GM23248 (cell line): ENCODE measurements around the gene RABGAP1L.

Experiments used
- EZH2 ChIP-seq: fragments of 200-600 bp; sonication (generic); IDR thresholded peaks from 2 replicates; pipeline ENCODE4 v1.6.1; 2018; ENCODE audit warnings: antibody characterized with exemption, mild to moderate bottlenecking; ENCODE audit not compliant: insufficient read depth, poor library complexity, severe bottlenecking
- EZH2phosphoT487 ChIP-seq: fragments of 200-600 bp; sonication (generic); IDR thresholded peaks from 2 replicates; pipeline ENCODE4 v1.6.1; 2018; ENCODE audit warnings: antibody characterized with exemption, moderate library complexity, mild to moderate bottlenecking, low read depth; ENCODE audit not compliant: insufficient read depth

GRCh38 chr1:174221681-174222080 lies 62.4 kb downstream of the RABGAP1L start:
- no peak for TF ChIP-seq EZH2phosphoT487
- no peak for TF ChIP-seq EZH2
